Fibroblast of lung (primary cell): ENCODE results near the gene IL16. TPM values are rescaled to one million over a fixed set of nuclear protein-coding genes. Genes with fewer than 3 reads are reported as not detected.

Experiments
- DNase-seq, 2 donors: peaks; one replicate each; pipeline versions ENCODE4 v3.0.0 to v3.0.0-alpha.2; 2010; ENCODE audit warnings: low read depth in 2 of 2
- H2AFZ ChIP-seq: 2 replicates; pipeline ENCODE4 v1.5.1; 2012; ENCODE audit warnings: low read length, control low read depth, inconsistent platforms
- H3K27ac ChIP-seq: 2 replicates; pipeline ENCODE4 v1.5.1; 2011; ENCODE audit warnings: low read length, control low read depth; ENCODE audit not compliant: insufficient read depth
- H3K27me3 ChIP-seq: 2 replicates; pipeline ENCODE4 v1.5.1; 2011; ENCODE audit warnings: mild to moderate bottlenecking, low read length; ENCODE audit not compliant: control insufficient read depth, insufficient read depth
- H3K36me3 ChIP-seq: 2 replicates; pipeline ENCODE4 v1.5.1; 2011; ENCODE audit warnings: low read length; ENCODE audit not compliant: control insufficient read depth, insufficient read depth
- H3K4me1 ChIP-seq: 2 replicates; pipeline ENCODE4 v1.5.1; 2011; ENCODE audit warnings: low read length; ENCODE audit not compliant: control insufficient read depth, insufficient read depth; ENCODE audit errors: extremely low read depth
- H3K4me2 ChIP-seq: 2 replicates; pipeline ENCODE4 v1.5.1; 2011; ENCODE audit warnings: low read length, control low read depth; ENCODE audit not compliant: insufficient read depth; ENCODE audit errors: extremely low read depth
- H3K4me3 ChIP-seq, 4 experiments: fragments of 200-600 bp in 1 of 4; sonication (generic) in 1 of 4; replicated peaks in 1 of 4; 2 replicates each; pipeline ENCODE4 v1.5.1; 2011 to 2016; ENCODE audit warnings: low read length in 4 of 4, low read depth in 3 of 4, mild to moderate bottlenecking in 3 of 4, control low read depth in 2 of 4, inconsistent platforms in 1 of 4, mixed read lengths in 1 of 4; ENCODE audit not compliant: insufficient read depth in 1 of 4; ENCODE audit errors: control extremely low read depth in 1 of 4
- H3K79me2 ChIP-seq: 2 replicates; pipeline ENCODE4 v1.5.1; 2012; ENCODE audit warnings: mild to moderate bottlenecking, low read length, inconsistent platforms; ENCODE audit not compliant: control insufficient read depth, insufficient read depth
- H3K9ac ChIP-seq: 2 replicates; pipeline ENCODE4 v1.5.1; 2011; ENCODE audit warnings: mild to moderate bottlenecking, low read length, control low read depth; ENCODE audit not compliant: insufficient read depth
- H3K9me3 ChIP-seq: 2 replicates; pipeline ENCODE4 v1.5.1; 2012; ENCODE audit warnings: low read depth, low read length; ENCODE audit not compliant: control insufficient read depth, insufficient read depth
- H4K20me1 ChIP-seq: 2 replicates; pipeline ENCODE4 v1.5.1; 2011; ENCODE audit warnings: low read length; ENCODE audit not compliant: control insufficient read depth, insufficient read depth; ENCODE audit errors: extremely low read depth
- EZH2 ChIP-seq: IDR thresholded peaks from 2 replicates; pipeline ENCODE4 v1.5.1; 2012; ENCODE audit warnings: low read length, control low read depth, mild to moderate bottlenecking; ENCODE audit errors: missing control alignments
- polyA plus RNA-seq, 2 donors: library from polyadenylated mRNA; depleted of rRNA in 1 of 2; stranded (reverse) in 1 of 2; unstranded in 1 of 2; fragments of >200 nt; gene quantifications; 2 replicates each; pipeline ENCODE4 v1.2.1, GENCODE V29; 2011 to 2012; ENCODE audit warnings: missing spikeins in 1 of 2
- total RNA-seq: library from RNA; depleted of rRNA; stranded (reverse); fragments of >200 nt; gene quantifications from 2 replicates; pipeline ENCODE4 v1.2.1, GENCODE V29; 2014
- TF ChIP-seq, protein P1 (sequence below), 2 donors: IDR thresholded peaks in 1 of 2; conservative IDR thresholded peaks in 1 of 2; 1 replicate in 1 of 2; 2 replicates in 1 of 2; pipeline ENCODE4 v1.5.1; 2011 to 2012; ENCODE audit warnings: low read length in 2 of 2, control low read depth in 1 of 2, inconsistent platforms in 1 of 2, low read depth in 1 of 2, mild to moderate bottlenecking in 1 of 2

IL16 gene
- total and polyA plus RNA-seq, 2 donors (not counting 1 experiment from before 2014, with no cell fraction given) = 0.96 to 5.0 TPM

DNA sequence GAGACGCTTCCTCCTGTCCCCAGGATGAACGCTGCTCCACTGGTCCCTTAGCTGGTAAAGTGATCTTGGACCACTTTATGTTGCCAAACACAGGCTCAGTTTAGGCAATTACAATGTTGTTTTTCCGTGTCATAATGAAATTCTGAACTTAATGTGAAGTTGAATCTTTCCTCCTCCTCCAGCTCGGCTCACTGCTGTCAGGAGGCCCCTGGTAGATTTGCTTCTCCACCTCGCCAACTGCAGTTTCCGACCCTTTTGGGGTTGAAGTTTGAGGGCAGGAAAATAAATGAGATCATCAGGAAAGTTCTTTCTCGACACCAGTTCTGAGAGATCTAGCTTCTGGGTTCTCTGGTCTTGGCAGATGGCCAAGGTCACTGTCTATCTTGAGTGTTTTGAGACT is 34.8 kb upstream of the IL16 start:
- H3K4me3 ChIP-seq = no peak overlapping the region
- H3K4me2 ChIP-seq = no peak overlapping the region
- H3K27ac ChIP-seq = no peak overlapping the region
- no peaks in the 10 kb centered on the region for H4K20me1 ChIP-seq
- H3K9ac ChIP-seq = no peak overlapping the region
- no peaks in the 10 kb centered on the region for H3K79me2 ChIP-seq
- H3K27me3 ChIP-seq = no peaks in the 10 kb centered on the region
- no peak for DNase-seq
- no peaks in the 10 kb centered on the region for H3K9me3 ChIP-seq
- no peaks in the 10 kb centered on the region for H3K36me3 ChIP-seq
- no peak overlapping the region for H2AFZ ChIP-seq
- H3K4me1 ChIP-seq = peaks cover 30% of the 10 kb centered on the region
- TF ChIP-seq EZH2 = no peak
- TF ChIP-seq, protein P1, sequence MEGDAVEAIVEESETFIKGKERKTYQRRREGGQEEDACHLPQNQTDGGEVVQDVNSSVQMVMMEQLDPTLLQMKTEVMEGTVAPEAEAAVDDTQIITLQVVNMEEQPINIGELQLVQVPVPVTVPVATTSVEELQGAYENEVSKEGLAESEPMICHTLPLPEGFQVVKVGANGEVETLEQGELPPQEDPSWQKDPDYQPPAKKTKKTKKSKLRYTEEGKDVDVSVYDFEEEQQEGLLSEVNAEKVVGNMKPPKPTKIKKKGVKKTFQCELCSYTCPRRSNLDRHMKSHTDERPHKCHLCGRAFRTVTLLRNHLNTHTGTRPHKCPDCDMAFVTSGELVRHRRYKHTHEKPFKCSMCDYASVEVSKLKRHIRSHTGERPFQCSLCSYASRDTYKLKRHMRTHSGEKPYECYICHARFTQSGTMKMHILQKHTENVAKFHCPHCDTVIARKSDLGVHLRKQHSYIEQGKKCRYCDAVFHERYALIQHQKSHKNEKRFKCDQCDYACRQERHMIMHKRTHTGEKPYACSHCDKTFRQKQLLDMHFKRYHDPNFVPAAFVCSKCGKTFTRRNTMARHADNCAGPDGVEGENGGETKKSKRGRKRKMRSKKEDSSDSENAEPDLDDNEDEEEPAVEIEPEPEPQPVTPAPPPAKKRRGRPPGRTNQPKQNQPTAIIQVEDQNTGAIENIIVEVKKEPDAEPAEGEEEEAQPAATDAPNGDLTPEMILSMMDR (conservative IDR thresholded peaks at IDR 0.05 in 1 of 2, IDR thresholded peaks at IDR 0.05 in 1 of 2; ENCODE audit: low read depth in 1 of 2, low read length in 2 of 2) = no peak

DNA sequence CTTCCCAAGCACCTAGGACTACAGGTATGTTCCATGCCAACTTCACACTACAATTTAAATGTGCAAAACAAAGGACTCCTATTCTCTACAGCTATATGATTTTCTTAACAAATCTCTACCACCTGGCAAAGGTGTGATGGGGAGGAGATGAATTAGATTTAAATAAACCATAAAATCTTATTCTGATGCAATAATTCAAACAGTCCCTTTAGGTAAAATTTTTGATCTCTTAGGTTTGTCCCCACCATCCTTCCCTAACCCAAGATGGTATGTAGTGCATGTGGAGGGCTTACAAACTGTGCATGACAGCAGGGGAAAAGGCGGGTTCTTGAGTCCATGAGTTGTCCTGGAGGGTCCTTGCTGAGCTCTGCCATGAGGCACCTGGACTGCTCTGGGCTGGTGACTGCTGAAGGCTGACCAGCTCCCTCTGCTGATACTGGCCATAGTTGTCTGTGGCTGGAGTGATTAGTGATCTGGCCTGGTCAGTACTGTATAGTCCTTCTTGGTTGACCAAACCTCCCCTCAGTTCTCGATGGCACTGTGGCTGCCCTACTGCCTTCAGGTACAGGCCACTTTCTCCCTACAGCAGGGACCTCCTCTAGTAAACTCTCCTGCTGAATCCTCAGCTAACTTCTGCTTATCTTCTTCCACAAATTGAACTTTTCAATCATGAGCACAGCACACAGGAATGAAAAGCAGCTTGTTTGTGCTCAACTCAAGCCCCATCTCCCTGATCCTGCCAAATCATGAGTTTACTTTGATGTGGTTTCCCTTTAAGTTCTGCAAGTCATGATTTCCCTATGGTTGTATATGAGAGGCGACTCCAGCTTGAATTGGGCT is 32.5 kb upstream of the IL16 start:
- Histone ChIP-seq H3K79me2 (no peaks in the 10 kb centered on the region), H2AFZ (peak overlapping the region; percentile 49), H3K9me3 (no peaks in the 10 kb centered on the region), H3K4me2 (peak overlapping the region; percentile 69), H3K9ac (no peak overlapping the region), H3K27me3 (no peaks in the 10 kb centered on the region), H3K4me3 (no peak overlapping the region), H3K36me3 (no peaks in the 10 kb centered on the region), H3K4me1 (peaks cover 25% of the 10 kb centered on the region), H3K27ac (peak overlapping the region; percentile 81), H4K20me1 (no peaks in the 10 kb centered on the region)
- peak; percentile 86 to 91 for DNase-seq
- no peak for TF ChIP-seq EZH2
- TF ChIP-seq, protein P1 (conservative IDR thresholded peaks at IDR 0.05 in 1 of 2, IDR thresholded peaks at IDR 0.05 in 1 of 2; ENCODE audit: low read depth in 1 of 2, low read length in 2 of 2) = peak; percentile 14 to 27

DNA sequence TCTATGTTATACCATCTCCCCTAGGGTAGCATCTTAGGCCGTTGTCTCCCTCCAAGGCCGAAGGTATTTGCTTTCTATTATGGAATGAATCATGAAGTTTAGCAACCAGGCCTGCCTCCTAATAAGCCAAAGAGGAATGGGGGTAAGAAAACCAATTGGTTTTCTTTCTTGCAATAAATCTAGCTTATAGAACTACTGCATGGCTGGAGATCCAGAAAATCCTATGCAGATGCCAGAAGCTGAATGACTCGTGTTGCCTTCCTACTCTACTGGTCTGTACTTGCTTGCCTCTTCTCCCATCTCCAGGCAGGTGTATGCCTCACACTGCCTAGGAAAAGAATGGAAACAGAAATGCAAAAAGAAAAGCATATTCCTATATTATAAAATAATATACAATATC is 31.1 kb upstream of the IL16 start:
- Histone ChIP-seq H2AFZ (no peak overlapping the region), H4K20me1 (no peaks in the 10 kb centered on the region), H3K79me2 (no peaks in the 10 kb centered on the region), H3K4me3 (no peak overlapping the region), H3K4me1 (peaks cover 19% of the 10 kb centered on the region), H3K27ac (no peak overlapping the region), H3K36me3 (no peaks in the 10 kb centered on the region), H3K9me3 (no peaks in the 10 kb centered on the region), H3K27me3 (no peaks in the 10 kb centered on the region), H3K4me2 (no peak overlapping the region), H3K9ac (no peak overlapping the region)
- DNase-seq = peak in 1 of 2 donors; percentile 23
- no peak for TF ChIP-seq EZH2
- TF ChIP-seq, protein P1 (conservative IDR thresholded peaks at IDR 0.05 in 1 of 2, IDR thresholded peaks at IDR 0.05 in 1 of 2; ENCODE audit: low read depth in 1 of 2, low read length in 2 of 2) = no peak
